Neural crest cell (in vitro differentiated cells): Measurements from ENCODE around the gene SBF2. TPM values are rescaled to one million over a fixed set of nuclear protein-coding genes. Genes with fewer than 3 reads are reported as not detected.

ENCODE experiments used
- DNase-seq: peaks from one replicate; pipeline ENCODE4 v3.0.0; 2021; ENCODE audit warnings: low read depth, mixed read lengths, low spot score
- H3K27ac Mint-ChIP-seq: one replicate; pipeline ENCODE4 v1.8.0; 2021; ENCODE audit warnings: mild to moderate bottlenecking, mixed read lengths; ENCODE audit not compliant: unreplicated experiment
- H3K27me3 Mint-ChIP-seq: 2 replicates; pipeline ENCODE4 v1.8.0; 2021; ENCODE audit warnings: low read depth, mild to moderate bottlenecking, mixed read lengths
- H3K36me3 Mint-ChIP-seq: 2 replicates; pipeline ENCODE4 v1.8.0; 2021; ENCODE audit warnings: low read depth, mild to moderate bottlenecking, mixed read lengths
- H3K4me1 Mint-ChIP-seq: 2 replicates; pipeline ENCODE4 v1.8.0; 2021; ENCODE audit warnings: mixed read lengths
- H3K4me3 Mint-ChIP-seq: one replicate; pipeline ENCODE4 v1.8.0; 2021; ENCODE audit warnings: mild to moderate bottlenecking, mixed read lengths
- H3K9me3 Mint-ChIP-seq: 2 replicates; pipeline ENCODE4 v1.8.0; 2021; ENCODE audit warnings: mixed read lengths
- total RNA-seq: library from RNA; stranded (reverse); gene quantifications from 2 replicates; pipeline ENCODE4 v1.2.1, GENCODE V29; 2021
- TF ChIP-seq, protein P1 (sequence below): fragments of 200-600 bp; sonication (generic); conservative IDR thresholded peaks from 2 replicates; pipeline ENCODE4 v1.5.0; 2021; ENCODE audit warnings: antibody characterized with exemption, mild to moderate bottlenecking

Gene SBF2
- total RNA-seq, 1 donor from 2014 or later: 30.2 TPM

DNA sequence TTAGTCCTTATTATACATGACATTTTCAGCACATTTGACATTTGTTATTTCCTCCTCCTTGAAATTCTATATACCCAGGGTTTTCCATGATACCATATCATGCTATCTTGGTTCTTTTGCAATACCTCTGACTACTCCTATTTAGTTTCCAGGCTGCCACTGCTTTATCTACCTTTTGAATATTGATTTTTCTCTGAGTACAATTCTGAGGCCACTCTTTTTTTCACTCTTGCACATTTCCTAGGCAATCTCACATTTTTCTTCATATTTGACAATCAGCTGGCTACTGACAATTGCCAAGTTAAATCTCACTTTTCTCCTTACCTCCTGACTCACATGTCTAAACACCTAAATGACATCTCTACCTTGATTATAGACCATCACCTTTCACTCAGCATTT is 11.9 kb downstream of the SBF2 start:
- no peak overlapping the region for H3K27ac Mint-ChIP-seq
- H3K4me1 Mint-ChIP-seq: no peaks in the 10 kb centered on the region
- no peaks in the 10 kb centered on the region for H3K36me3 Mint-ChIP-seq
- TF ChIP-seq, protein P1, sequence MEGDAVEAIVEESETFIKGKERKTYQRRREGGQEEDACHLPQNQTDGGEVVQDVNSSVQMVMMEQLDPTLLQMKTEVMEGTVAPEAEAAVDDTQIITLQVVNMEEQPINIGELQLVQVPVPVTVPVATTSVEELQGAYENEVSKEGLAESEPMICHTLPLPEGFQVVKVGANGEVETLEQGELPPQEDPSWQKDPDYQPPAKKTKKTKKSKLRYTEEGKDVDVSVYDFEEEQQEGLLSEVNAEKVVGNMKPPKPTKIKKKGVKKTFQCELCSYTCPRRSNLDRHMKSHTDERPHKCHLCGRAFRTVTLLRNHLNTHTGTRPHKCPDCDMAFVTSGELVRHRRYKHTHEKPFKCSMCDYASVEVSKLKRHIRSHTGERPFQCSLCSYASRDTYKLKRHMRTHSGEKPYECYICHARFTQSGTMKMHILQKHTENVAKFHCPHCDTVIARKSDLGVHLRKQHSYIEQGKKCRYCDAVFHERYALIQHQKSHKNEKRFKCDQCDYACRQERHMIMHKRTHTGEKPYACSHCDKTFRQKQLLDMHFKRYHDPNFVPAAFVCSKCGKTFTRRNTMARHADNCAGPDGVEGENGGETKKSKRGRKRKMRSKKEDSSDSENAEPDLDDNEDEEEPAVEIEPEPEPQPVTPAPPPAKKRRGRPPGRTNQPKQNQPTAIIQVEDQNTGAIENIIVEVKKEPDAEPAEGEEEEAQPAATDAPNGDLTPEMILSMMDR: no peak
- DNase-seq: no peak
- H3K9me3 Mint-ChIP-seq: no peaks in the 10 kb centered on the region
- H3K4me3 Mint-ChIP-seq: no peak overlapping the region
- no peaks in the 10 kb centered on the region for H3K27me3 Mint-ChIP-seq

DNA sequence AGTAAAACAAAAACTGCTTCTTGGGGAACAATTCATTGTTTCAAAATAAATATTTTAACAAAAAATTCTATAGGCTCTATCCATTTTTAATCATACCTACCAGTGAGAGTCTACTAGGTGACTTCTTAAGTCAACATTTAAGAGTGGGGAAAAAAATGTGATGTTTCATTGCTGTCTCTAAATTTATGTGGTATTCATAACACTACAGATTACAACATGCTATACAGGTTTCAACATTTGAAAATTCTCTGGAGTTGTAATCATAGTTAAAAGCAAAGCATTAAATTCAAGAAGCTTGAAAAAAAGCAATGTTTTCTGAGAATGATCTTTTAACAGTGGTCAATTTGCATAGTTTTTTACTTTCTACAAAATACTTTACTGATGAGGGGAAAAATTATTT is 18.3 kb downstream of the SBF2 start:
- peaks cover 5% of the 10 kb centered on the region for H3K4me1 Mint-ChIP-seq
- H3K9me3 Mint-ChIP-seq: no peaks in the 10 kb centered on the region
- H3K4me3 Mint-ChIP-seq: no peak overlapping the region
- no peak for DNase-seq
- H3K27ac Mint-ChIP-seq: no peak overlapping the region
- TF ChIP-seq, protein P1: no peak
- no peaks in the 10 kb centered on the region for H3K36me3 Mint-ChIP-seq
- no peaks in the 10 kb centered on the region for H3K27me3 Mint-ChIP-seq

DNA sequence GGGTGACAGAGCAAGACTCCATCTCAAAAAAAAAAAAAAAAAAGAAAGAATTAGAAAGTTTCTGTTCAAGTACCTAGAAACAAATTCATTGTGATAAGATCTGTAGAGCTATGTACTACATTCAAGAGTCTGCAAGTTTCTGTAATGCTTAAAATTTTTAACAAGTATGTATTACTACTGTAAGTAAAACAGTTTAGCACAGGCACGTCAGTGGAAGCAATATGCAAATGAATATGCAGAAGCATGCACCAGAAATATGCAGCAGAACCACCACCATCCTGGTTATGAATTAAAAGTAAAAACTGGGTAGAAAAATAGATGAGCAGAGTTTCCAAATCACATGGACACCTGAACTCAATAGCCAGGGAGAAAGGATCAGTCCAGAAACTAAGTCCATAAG is 19.3 kb downstream of the SBF2 start:
- Mint-ChIP-seq H3K36me3 (no peaks in the 10 kb centered on the region), H3K27me3 (no peaks in the 10 kb centered on the region), H3K9me3 (no peaks in the 10 kb centered on the region), H3K4me3 (no peak overlapping the region), H3K27ac (no peak overlapping the region), H3K4me1 (peaks cover 5% of the 10 kb centered on the region)
- DNase-seq: no peak
- TF ChIP-seq, protein P1: no peak

GRCh38 chr11:10273738-10274137 is 20.3 kb downstream of the SBF2 start:
- Mint-ChIP-seq H3K9me3 (no peaks in the 10 kb centered on the region), H3K4me1 (peaks cover 5% of the 10 kb centered on the region), H3K27me3 (no peaks in the 10 kb centered on the region), H3K27ac (no peak overlapping the region), H3K4me3 (no peak overlapping the region), H3K36me3 (no peaks in the 10 kb centered on the region)
- TF ChIP-seq, protein P1: no peak
- no peak for DNase-seq

DNA sequence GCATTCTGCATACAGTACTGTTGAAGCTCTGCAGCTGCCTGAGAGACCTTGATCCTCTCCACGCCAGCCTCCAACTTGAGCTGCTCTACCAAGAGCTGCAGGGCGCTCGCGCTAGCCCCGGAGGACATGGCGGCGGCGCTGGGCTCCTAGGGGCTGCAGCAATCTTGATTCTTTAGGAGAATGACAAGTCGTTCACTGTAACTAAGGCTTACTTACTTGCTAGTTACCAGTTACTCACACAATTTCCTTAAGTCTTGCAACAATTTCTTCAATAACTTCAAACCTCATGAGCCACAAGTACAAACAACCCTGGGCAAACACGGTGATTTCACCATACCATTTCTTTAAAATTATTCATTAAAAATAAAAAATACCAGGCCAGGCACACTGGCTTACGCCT is 21.9 kb downstream of the SBF2 start:
- Mint-ChIP-seq H3K4me1 (peaks cover 5% of the 10 kb centered on the region), H3K27me3 (no peaks in the 10 kb centered on the region), H3K4me3 (no peak overlapping the region), H3K27ac (no peak overlapping the region), H3K9me3 (no peaks in the 10 kb centered on the region), H3K36me3 (no peaks in the 10 kb centered on the region)
- no peak for DNase-seq
- TF ChIP-seq, protein P1: no peak
